ENCODE data around the gene RAB4A. TPM values are rescaled to one million over a fixed set of nuclear protein-coding genes. Genes with fewer than 3 reads are reported as not detected.
A peak's percentile ranks its signal among the peaks of the same experiment; 100 is the strongest.
"Not testable (repeated sequence)": the region's sequence is repeated elsewhere in the genome, so short reads cannot be mapped to it uniquely, and the experiment has no call there.

Gene RAB4A
- total and polyA plus RNA-seq, 4 donors: 20.2 to 54.4 (median 26.5) TPM

DNA sequence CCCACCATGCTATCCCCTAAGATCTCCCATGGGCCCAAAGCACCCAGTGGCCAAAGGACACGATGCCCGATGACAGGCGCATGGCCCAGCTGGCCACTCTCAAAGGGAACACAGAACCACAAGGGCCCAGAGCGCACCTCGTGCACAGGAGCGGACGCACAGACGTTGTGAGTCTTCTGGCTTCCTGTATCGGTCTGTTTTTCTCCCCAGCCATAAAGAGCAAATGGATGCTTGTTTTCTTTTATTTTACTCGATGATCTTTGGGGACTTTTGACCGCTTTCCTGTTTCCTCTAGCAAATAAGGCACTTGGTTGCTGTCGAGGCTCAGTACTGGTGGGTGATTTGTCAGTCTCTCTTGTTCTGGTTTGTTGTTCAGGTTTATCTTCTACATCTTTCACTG lies 55.7 kb downstream of the RAB4A start:
- no peaks in the 10 kb centered on the region for H3K27me3 ChIP-seq (ENCODE audit: control insufficient read depth in 3 of 3, insufficient read depth in 3 of 3, low read length in 2 of 3)
- H3K4me1 ChIP-seq (ENCODE audit: control insufficient read depth in 5 of 5, insufficient read depth in 5 of 5, low read length in 5 of 5): peaks cover 0 to 13% (median 3%) of the 10 kb centered on the region in 5 donors
- H3K9me3 ChIP-seq (ENCODE audit: control insufficient read depth in 4 of 4, insufficient read depth in 3 of 4, low read length in 3 of 4): no peaks in the 10 kb centered on the region
- H3K27ac ChIP-seq (ENCODE audit: low read depth in 1 of 2, low read length in 1 of 2): peak overlapping the region in 1 of 2 donors; percentile 33
- no peak for ATAC-seq (ENCODE audit: insufficient read depth, low FRiP score)
- H3K36me3 ChIP-seq (ENCODE audit: control insufficient read depth in 4 of 4, insufficient read depth in 4 of 4, low read length in 4 of 4): peaks cover 10 to 22% (median 13%) of the 10 kb centered on the region in 4 donors
- TF ChIP-seq, protein P1, sequence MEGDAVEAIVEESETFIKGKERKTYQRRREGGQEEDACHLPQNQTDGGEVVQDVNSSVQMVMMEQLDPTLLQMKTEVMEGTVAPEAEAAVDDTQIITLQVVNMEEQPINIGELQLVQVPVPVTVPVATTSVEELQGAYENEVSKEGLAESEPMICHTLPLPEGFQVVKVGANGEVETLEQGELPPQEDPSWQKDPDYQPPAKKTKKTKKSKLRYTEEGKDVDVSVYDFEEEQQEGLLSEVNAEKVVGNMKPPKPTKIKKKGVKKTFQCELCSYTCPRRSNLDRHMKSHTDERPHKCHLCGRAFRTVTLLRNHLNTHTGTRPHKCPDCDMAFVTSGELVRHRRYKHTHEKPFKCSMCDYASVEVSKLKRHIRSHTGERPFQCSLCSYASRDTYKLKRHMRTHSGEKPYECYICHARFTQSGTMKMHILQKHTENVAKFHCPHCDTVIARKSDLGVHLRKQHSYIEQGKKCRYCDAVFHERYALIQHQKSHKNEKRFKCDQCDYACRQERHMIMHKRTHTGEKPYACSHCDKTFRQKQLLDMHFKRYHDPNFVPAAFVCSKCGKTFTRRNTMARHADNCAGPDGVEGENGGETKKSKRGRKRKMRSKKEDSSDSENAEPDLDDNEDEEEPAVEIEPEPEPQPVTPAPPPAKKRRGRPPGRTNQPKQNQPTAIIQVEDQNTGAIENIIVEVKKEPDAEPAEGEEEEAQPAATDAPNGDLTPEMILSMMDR (IDR thresholded peaks at IDR 0.05; ENCODE audit: control extremely low read depth, extremely low read depth): no peak
- H3K4me3 ChIP-seq: no peak overlapping the region
- no peak overlapping the region for H3K9ac ChIP-seq (ENCODE audit: insufficient read depth in 1 of 2, low read length in 2 of 2)
- WGBS, 2 donors: 93 to 96% methylated on average over 12 of the region's 12 CpGs
- no peak for DNase-seq

GRCh38 chr1:229327765-229328164 lies 56.9 kb downstream of the RAB4A start:
- not testable (repeated sequence) for DNase-seq; ATAC-seq (ENCODE audit: insufficient read depth, low FRiP score); H3K4me3 ChIP-seq; H3K9me3 ChIP-seq (ENCODE audit: control insufficient read depth in 4 of 4, insufficient read depth in 3 of 4, low read length in 3 of 4); H3K27ac ChIP-seq (ENCODE audit: low read depth in 1 of 2, low read length in 1 of 2); H3K27me3 ChIP-seq (ENCODE audit: control insufficient read depth in 3 of 3, insufficient read depth in 3 of 3, low read length in 2 of 3); H3K9ac ChIP-seq (ENCODE audit: insufficient read depth in 1 of 2, low read length in 2 of 2)
- WGBS, 2 donors: 88 to 93% methylated on average over 5 to 6 of the region's 6 CpGs
- H3K4me1 ChIP-seq (ENCODE audit: control insufficient read depth in 5 of 5, insufficient read depth in 5 of 5, low read length in 5 of 5): peaks cover 0 to 13% (median 3%) of the 10 kb centered on the region in 5 donors
- H3K36me3 ChIP-seq (ENCODE audit: control insufficient read depth in 4 of 4, insufficient read depth in 4 of 4, low read length in 4 of 4): peaks cover 7 to 19% (median 12%) of the 10 kb centered on the region in 4 donors

DNA sequence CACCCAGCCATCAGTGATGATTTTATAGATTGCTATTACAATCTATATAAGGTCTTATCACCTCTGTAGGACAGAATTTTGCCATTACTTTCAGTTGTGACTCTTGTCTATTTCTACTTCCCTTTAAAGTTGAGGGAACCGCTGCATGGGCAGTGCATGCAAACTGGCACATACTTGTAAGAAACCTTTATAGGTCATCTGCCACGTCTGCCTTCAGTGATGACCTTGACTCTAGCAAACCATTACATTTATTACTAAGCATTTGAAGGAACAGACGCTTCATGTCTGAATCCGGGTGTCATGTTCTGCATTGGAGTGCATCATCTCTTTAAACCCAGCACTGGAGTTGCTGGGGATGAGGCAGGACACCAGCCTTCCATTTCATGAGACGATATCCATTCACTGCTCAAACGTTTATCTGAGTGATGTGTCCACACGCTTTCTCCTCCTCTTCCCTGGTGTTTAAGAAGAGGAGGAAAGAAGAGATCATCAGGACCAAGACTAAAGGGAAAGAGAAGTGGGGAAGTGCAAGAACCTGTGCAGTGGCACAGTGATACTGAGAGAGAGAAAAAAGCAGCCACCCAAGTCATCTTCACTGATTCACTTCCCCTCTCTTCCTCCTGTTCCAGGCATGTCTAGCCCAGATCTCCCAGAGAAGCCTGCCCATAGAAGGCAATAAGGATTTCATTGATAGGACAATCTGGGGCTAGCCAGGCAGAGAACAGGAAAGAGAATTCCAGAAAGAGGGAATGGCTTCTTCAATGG lies 57.9 kb downstream of the RAB4A start:
- TF ChIP-seq, protein P1 (IDR thresholded peaks at IDR 0.05; ENCODE audit: control extremely low read depth, extremely low read depth): no peak
- Histone ChIP-seq H3K27me3 (ENCODE audit: control insufficient read depth in 3 of 3, insufficient read depth in 3 of 3, low read length in 2 of 3) (no peaks in the 10 kb centered on the region), H3K27ac (ENCODE audit: low read depth in 1 of 2, low read length in 1 of 2) (no peak overlapping the region), H3K9ac (ENCODE audit: insufficient read depth in 1 of 2, low read length in 2 of 2) (no peak overlapping the region), H3K9me3 (ENCODE audit: control insufficient read depth in 4 of 4, insufficient read depth in 3 of 4, low read length in 3 of 4) (no peaks in the 10 kb centered on the region), H3K4me1 (ENCODE audit: control insufficient read depth in 5 of 5, insufficient read depth in 5 of 5, low read length in 5 of 5) (peaks cover 0 to 13% (median 3%) of the 10 kb centered on the region in 5 donors), H3K36me3 (ENCODE audit: control insufficient read depth in 4 of 4, insufficient read depth in 4 of 4, low read length in 4 of 4) (peaks cover 5 to 18% (median 9%) of the 10 kb centered on the region in 4 donors), H3K4me3 (no peak overlapping the region)
- 82 to 84% methylated on average over 7 of the region's 7 CpGs for WGBS, 2 donors
- ATAC-seq (ENCODE audit: insufficient read depth, low FRiP score) (no peak), DNase-seq (no peak)

- H3K9me3 ChIP-seq (ENCODE audit: control insufficient read depth in 4 of 4, insufficient read depth in 3 of 4, low read length in 3 of 4): peaks cover 0 to 7% (median 0%) of the 10 kb centered on the region in 4 donors
- no peak overlapping the region for H3K9ac ChIP-seq (ENCODE audit: insufficient read depth in 1 of 2, low read length in 2 of 2)
- H3K27ac ChIP-seq (ENCODE audit: low read depth in 1 of 2, low read length in 1 of 2): no peak overlapping the region
- no peak overlapping the region for H3K4me3 ChIP-seq
- H3K36me3 ChIP-seq (ENCODE audit: control insufficient read depth in 4 of 4, insufficient read depth in 4 of 4, low read length in 4 of 4): peaks cover 0 to 3% (median 0%) of the 10 kb centered on the region in 4 donors
- H3K27me3 ChIP-seq (ENCODE audit: control insufficient read depth in 3 of 3, insufficient read depth in 3 of 3, low read length in 2 of 3): no peaks in the 10 kb centered on the region
- 77 to 98% methylated on average over 2 of the region's 2 CpGs for WGBS, 2 donors
- TF ChIP-seq, protein P1 (IDR thresholded peaks at IDR 0.05; ENCODE audit: control extremely low read depth, extremely low read depth): no peak
- H3K4me1 ChIP-seq (ENCODE audit: control insufficient read depth in 5 of 5, insufficient read depth in 5 of 5, low read length in 5 of 5): peaks cover 0 to 5% (median 0%) of the 10 kb centered on the region in 5 donors
- DNase-seq (no peak), ATAC-seq (ENCODE audit: insufficient read depth, low FRiP score) (no peak)
Measured at GRCh38 chr1:229334269-229334668, 63.4 kb downstream of the RAB4A start.

Measured in lung (tissue), 12 donors.